ENCODE measurements around the gene IFITM1. TPM values are rescaled to one million over a fixed set of nuclear protein-coding genes. Genes with fewer than 3 reads are reported as not detected.

Gene IFITM1
- total and polyA plus RNA-seq, 2 of the 13 experiments (the other 11 are each of a cell fraction or from before 2014, with no cell fraction given): 0.38 to 11.1 TPM

DNA sequence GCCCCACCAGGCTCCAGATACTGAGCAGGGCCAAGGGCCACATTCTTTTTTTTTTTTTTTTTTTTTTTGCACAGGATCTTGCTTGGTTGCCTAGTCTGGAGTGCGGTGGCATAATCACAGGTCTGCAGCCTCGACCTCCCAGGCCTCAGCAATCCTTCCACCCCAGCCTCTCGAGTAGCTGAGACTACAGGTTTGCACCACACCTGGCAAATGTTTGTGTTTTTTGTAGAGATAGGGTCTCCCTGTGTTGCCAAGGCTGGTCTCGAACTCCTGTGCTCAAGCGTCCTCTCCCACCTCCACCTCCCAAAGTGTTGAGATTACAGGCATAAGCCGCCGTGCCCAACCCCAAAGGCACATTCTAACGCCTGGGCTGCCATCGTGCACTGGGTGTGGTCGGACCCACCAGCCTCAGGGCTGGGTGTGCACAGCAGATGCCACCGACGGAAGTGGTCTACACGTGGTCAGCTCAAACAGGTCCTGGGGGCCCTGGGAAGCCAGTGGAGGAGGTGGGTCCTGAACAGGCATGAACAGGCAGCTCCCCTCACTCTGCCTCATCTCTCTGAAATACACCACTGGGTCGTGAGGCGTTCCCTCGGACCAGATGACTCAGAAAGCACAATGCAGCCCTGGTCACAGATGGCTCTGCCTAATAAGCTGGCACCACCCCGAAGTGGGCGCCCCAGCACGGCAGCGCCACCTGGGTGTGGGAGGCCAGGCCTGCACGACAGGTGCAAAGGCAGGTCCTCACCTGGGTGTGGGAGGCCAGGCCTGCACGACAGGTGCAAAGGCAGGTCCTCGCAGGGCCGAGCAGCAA, 50.3 kb downstream of the IFITM1 start (continued):
- TF ChIP-seq, protein P1, sequence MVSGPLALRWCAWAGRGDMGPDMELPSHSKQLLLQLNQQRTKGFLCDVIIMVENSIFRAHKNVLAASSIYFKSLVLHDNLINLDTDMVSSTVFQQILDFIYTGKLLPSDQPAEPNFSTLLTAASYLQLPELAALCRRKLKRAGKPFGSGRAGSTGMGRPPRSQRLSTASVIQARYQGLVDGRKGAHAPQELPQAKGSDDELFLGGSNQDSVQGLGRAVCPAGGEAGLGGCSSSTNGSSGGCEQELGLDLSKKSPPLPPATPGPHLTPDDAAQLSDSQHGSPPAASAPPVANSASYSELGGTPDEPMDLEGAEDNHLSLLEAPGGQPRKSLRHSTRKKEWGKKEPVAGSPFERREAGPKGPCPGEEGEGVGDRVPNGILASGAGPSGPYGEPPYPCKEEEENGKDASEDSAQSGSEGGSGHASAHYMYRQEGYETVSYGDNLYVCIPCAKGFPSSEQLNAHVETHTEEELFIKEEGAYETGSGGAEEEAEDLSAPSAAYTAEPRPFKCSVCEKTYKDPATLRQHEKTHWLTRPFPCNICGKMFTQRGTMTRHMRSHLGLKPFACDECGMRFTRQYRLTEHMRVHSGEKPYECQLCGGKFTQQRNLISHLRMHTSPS (CRISPR knock-in tag; IDR thresholded peaks at IDR 0.05; ENCODE audit: low read depth): peak; percentile 93
- TF ChIP-seq YY1 (IDR thresholded peaks at IDR 0.05; ENCODE audit: insufficient read depth, insufficient replicate concordance, low read depth, low read length) (peak; percentile 22), RXRA (CRISPR knock-in tag; IDR thresholded peaks at IDR 0.05) (peak; percentile 63), KAT8 (CRISPR knock-in tag; IDR thresholded peaks at IDR 0.05) (peak; percentile 46; the same call in 1 of the 2 replicates), SNRNP70 (IDR thresholded peaks at IDR 0.05; ENCODE audit: low read depth, low read length) (no peak), TBP (CRISPR knock-in tag; IDR thresholded peaks at IDR 0.05) (no peak), ZBTB38 (CRISPR knock-in tag; IDR thresholded peaks at IDR 0.05) (peak; percentile 43; the same call in 1 of the 2 replicates), ZFYVE20 (CRISPR knock-in tag; IDR thresholded peaks at IDR 0.05; ENCODE audit: borderline replicate concordance, low read depth) (no peak), SP1 (IDR thresholded peaks at IDR 0.05) (no peak), SP1 (CRISPR knock-in tag; IDR thresholded peaks at IDR 0.05) (peak; percentile 13; the same call in 1 of the 2 replicates), ELF4 (CRISPR knock-in tag; IDR thresholded peaks at IDR 0.05; ENCODE audit: borderline replicate concordance) (no peak), HDAC2 (CRISPR knock-in tag; IDR thresholded peaks at IDR 0.05) (peak; percentile 41; the same call in 1 of the 2 replicates), WIZ (CRISPR knock-in tag; IDR thresholded peaks at IDR 0.05) (no peak), TP53 (CRISPR knock-in tag; conservative IDR thresholded peaks at IDR 0.05) (no peak), TAF1 (CRISPR knock-in tag; IDR thresholded peaks at IDR 0.05) (peak; percentile 43; the same call in 1 of the 2 replicates), ZNF883 (CRISPR knock-in tag; IDR thresholded peaks at IDR 0.05; ENCODE audit: not compliant biosample characterization) (peak; percentile 75)
- TF ChIP-seq, protein P2, sequence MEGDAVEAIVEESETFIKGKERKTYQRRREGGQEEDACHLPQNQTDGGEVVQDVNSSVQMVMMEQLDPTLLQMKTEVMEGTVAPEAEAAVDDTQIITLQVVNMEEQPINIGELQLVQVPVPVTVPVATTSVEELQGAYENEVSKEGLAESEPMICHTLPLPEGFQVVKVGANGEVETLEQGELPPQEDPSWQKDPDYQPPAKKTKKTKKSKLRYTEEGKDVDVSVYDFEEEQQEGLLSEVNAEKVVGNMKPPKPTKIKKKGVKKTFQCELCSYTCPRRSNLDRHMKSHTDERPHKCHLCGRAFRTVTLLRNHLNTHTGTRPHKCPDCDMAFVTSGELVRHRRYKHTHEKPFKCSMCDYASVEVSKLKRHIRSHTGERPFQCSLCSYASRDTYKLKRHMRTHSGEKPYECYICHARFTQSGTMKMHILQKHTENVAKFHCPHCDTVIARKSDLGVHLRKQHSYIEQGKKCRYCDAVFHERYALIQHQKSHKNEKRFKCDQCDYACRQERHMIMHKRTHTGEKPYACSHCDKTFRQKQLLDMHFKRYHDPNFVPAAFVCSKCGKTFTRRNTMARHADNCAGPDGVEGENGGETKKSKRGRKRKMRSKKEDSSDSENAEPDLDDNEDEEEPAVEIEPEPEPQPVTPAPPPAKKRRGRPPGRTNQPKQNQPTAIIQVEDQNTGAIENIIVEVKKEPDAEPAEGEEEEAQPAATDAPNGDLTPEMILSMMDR (CRISPR knock-in tag; IDR thresholded peaks at IDR 0.05): peak; percentile 93
- TF ChIP-seq, protein P3, sequence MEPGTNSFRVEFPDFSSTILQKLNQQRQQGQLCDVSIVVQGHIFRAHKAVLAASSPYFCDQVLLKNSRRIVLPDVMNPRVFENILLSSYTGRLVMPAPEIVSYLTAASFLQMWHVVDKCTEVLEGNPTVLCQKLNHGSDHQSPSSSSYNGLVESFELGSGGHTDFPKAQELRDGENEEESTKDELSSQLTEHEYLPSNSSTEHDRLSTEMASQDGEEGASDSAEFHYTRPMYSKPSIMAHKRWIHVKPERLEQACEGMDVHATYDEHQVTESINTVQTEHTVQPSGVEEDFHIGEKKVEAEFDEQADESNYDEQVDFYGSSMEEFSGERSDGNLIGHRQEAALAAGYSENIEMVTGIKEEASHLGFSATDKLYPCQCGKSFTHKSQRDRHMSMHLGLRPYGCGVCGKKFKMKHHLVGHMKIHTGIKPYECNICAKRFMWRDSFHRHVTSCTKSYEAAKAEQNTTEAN (CRISPR knock-in tag; conservative IDR thresholded peaks at IDR 0.05): no peak
- TF ChIP-seq, protein P4, sequence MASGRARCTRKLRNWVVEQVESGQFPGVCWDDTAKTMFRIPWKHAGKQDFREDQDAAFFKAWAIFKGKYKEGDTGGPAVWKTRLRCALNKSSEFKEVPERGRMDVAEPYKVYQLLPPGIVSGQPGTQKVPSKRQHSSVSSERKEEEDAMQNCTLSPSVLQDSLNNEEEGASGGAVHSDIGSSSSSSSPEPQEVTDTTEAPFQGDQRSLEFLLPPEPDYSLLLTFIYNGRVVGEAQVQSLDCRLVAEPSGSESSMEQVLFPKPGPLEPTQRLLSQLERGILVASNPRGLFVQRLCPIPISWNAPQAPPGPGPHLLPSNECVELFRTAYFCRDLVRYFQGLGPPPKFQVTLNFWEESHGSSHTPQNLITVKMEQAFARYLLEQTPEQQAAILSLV (CRISPR knock-in tag; IDR thresholded peaks at IDR 0.05; ENCODE audit: borderline replicate concordance): 0 out of 2 replicates have a peak, but pooled peaks have one; percentile 54
- TF ChIP-seq, protein P5, sequence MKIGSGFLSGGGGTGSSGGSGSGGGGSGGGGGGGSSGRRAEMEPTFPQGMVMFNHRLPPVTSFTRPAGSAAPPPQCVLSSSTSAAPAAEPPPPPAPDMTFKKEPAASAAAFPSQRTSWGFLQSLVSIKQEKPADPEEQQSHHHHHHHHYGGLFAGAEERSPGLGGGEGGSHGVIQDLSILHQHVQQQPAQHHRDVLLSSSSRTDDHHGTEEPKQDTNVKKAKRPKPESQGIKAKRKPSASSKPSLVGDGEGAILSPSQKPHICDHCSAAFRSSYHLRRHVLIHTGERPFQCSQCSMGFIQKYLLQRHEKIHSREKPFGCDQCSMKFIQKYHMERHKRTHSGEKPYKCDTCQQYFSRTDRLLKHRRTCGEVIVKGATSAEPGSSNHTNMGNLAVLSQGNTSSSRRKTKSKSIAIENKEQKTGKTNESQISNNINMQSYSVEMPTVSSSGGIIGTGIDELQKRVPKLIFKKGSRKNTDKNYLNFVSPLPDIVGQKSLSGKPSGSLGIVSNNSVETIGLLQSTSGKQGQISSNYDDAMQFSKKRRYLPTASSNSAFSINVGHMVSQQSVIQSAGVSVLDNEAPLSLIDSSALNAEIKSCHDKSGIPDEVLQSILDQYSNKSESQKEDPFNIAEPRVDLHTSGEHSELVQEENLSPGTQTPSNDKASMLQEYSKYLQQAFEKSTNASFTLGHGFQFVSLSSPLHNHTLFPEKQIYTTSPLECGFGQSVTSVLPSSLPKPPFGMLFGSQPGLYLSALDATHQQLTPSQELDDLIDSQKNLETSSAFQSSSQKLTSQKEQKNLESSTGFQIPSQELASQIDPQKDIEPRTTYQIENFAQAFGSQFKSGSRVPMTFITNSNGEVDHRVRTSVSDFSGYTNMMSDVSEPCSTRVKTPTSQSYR (CRISPR knock-in tag; IDR thresholded peaks at IDR 0.05; ENCODE audit: borderline replicate concordance): peak; percentile 42; the same call in 1 of the 2 replicates
